ENCODE results near the gene ERCC6L. TPM values are rescaled to one million over a fixed set of nuclear protein-coding genes. Genes with fewer than 3 reads are reported as not detected.
A peak's percentile ranks its signal among the peaks of the same experiment; 100 is the strongest.
"Not testable (repeated sequence)": the region's sequence is repeated elsewhere in the genome, so short reads cannot be mapped to it uniquely, and the experiment has no call there.

The ERCC6L gene
- total RNA-seq, 2 experiments from 2014 or later: 10.5 to 10.8 TPM

GRCh38 chrX:72240976-72241375 lies 2.1 kb upstream of the ERCC6L start:
- POLR2A ChIA-PET: no interaction called here
- Mint-ChIP-seq H3K4me1 (ENCODE audit: low read depth) (peaks cover 13% of the 10 kb centered on the region), H3K36me3 (no peaks in the 10 kb centered on the region), H3K27me3 (no peaks in the 10 kb centered on the region), H3K4me3 (no peak overlapping the region), H3K27ac (no peak overlapping the region), H3K9me3 (no peaks in the 10 kb centered on the region)
- intact Hi-C loops (cut with micrococcal nuclease): no loop called here
- CTCF ChIA-PET: interaction anchor here (0.5 kb wide), 1 partner anchor 35 kb away, joined by 3 read pairs; no protein-coding TSS in a partner anchor
- DNase-seq: no peak

GRCh38 chrX:72238183-72238582 lies 644 bp downstream of the ERCC6L start:
- H3K9me3 Mint-ChIP-seq: no peaks in the 10 kb centered on the region
- H3K27me3 Mint-ChIP-seq: no peaks in the 10 kb centered on the region
- H3K4me3 Mint-ChIP-seq: peak overlapping the region; percentile 79
- intact Hi-C loops (cut with micrococcal nuclease): loop anchor here (2.0 kb wide), 2 partner anchors 39 to 57 kb away; partner anchors contain the start of genes PIN4 and RPS4X
- DNase-seq: no peak
- ChIA-PET CTCF (interaction anchor here (0.8 to 1.2 kb wide), 3 partner anchors 9 to 39 kb away, joined by 3 to 5 read pairs (median 4); partner anchors contain the start of gene RPS4X), POLR2A (interaction anchor here (1.2 kb wide), 1 partner anchor 39 kb away, joined by 9 read pairs; the partner anchor contains the start of gene RPS4X)
- H3K36me3 Mint-ChIP-seq: peaks cover 2% of the 10 kb centered on the region
- H3K27ac Mint-ChIP-seq: no peak overlapping the region
- peaks cover 9% of the 10 kb centered on the region for H3K4me1 Mint-ChIP-seq (ENCODE audit: low read depth)

- DNase-seq: no peak
- peaks cover 9% of the 10 kb centered on the region for H3K4me1 Mint-ChIP-seq (ENCODE audit: low read depth)
- peaks cover 2% of the 10 kb centered on the region for H3K36me3 Mint-ChIP-seq
- no peaks in the 10 kb centered on the region for H3K9me3 Mint-ChIP-seq
- intact Hi-C loops (cut with micrococcal nuclease): no loop called here
- CTCF ChIA-PET: interaction anchor here (0.5 kb wide), 1 partner anchor 110 kb away, joined by 3 read pairs; no protein-coding TSS in a partner anchor
- H3K27ac Mint-ChIP-seq: no peak overlapping the region
- no peaks in the 10 kb centered on the region for H3K27me3 Mint-ChIP-seq
- POLR2A ChIA-PET: no interaction called here
- H3K4me3 Mint-ChIP-seq: no peak overlapping the region
Measured at GRCh38 chrX:72236841-72237240, 2.0 kb downstream of the ERCC6L start.

- Mint-ChIP-seq H3K4me3 (no peak overlapping the region), H3K27ac (no peak overlapping the region), H3K9me3 (no peaks in the 10 kb centered on the region), H3K4me1 (ENCODE audit: low read depth) (no peaks in the 10 kb centered on the region), H3K36me3 (no peaks in the 10 kb centered on the region), H3K27me3 (no peaks in the 10 kb centered on the region)
- intact Hi-C loops (cut with micrococcal nuclease): no loop called here
- CTCF ChIA-PET: no interaction called here
- POLR2A ChIA-PET: no interaction called here
- DNase-seq: no peak
Measured at GRCh38 chrX:72230290-72230689, 8.5 kb downstream of the ERCC6L start.

GRCh38 chrX:72220375-72220774 lies 18.5 kb downstream of the ERCC6L start:
- H3K36me3 Mint-ChIP-seq; CTCF ChIA-PET; H3K27me3 Mint-ChIP-seq; H3K4me1 Mint-ChIP-seq (ENCODE audit: low read depth); DNase-seq; intact Hi-C loops (cut with micrococcal nuclease); H3K9me3 Mint-ChIP-seq; H3K27ac Mint-ChIP-seq; H3K4me3 Mint-ChIP-seq; POLR2A ChIA-PET: not testable (repeated sequence)

GRCh38 chrX:72216973-72217372 lies 21.9 kb downstream of the ERCC6L start:
- intact Hi-C loops (cut with micrococcal nuclease): no loop called here
- H3K4me1 Mint-ChIP-seq (ENCODE audit: low read depth): no peaks in the 10 kb centered on the region
- H3K9me3 Mint-ChIP-seq: no peaks in the 10 kb centered on the region
- H3K27me3 Mint-ChIP-seq: no peaks in the 10 kb centered on the region
- DNase-seq: no peak
- ChIA-PET POLR2A (no interaction called here), CTCF (no interaction called here)
- H3K36me3 Mint-ChIP-seq: no peaks in the 10 kb centered on the region
- H3K4me3 Mint-ChIP-seq: no peak overlapping the region
- H3K27ac Mint-ChIP-seq: no peak overlapping the region

GRCh38 chrX:72208126-72208800 lies 30.6 kb downstream of the ERCC6L start:
- ChIA-PET POLR2A (no interaction called here), CTCF (interaction anchor here (0.9 kb wide), 1 partner anchor 26 kb away, joined by 3 read pairs; the partner anchor contains the start of gene PIN4)
- Mint-ChIP-seq H3K36me3 (peaks cover 16% of the 10 kb centered on the region), H3K27me3 (no peaks in the 10 kb centered on the region), H3K27ac (no peak overlapping the region), H3K9me3 (no peaks in the 10 kb centered on the region), H3K4me3 (no peak overlapping the region), H3K4me1 (ENCODE audit: low read depth) (no peaks in the 10 kb centered on the region)
- intact Hi-C loops (cut with micrococcal nuclease): no loop called here
- DNase-seq: no peak

- no peak overlapping the region for H3K4me3 Mint-ChIP-seq
- no peak for DNase-seq
- CTCF ChIA-PET: no interaction called here
- peaks cover 16% of the 10 kb centered on the region for H3K36me3 Mint-ChIP-seq
- intact Hi-C loops (cut with micrococcal nuclease): no loop called here
- no peak overlapping the region for H3K27ac Mint-ChIP-seq
- POLR2A ChIA-PET: no interaction called here
- no peaks in the 10 kb centered on the region for H3K27me3 Mint-ChIP-seq
- H3K4me1 Mint-ChIP-seq (ENCODE audit: low read depth): no peaks in the 10 kb centered on the region
- H3K9me3 Mint-ChIP-seq: no peaks in the 10 kb centered on the region
Measured at GRCh38 chrX:72207366-72207765, 31.5 kb downstream of the ERCC6L start.

GRCh38 chrX:72205706-72206105 lies 33.1 kb downstream of the ERCC6L start:
- Mint-ChIP-seq H3K27me3 (no peaks in the 10 kb centered on the region), H3K9me3 (no peaks in the 10 kb centered on the region), H3K4me3 (no peak overlapping the region), H3K36me3 (peaks cover 16% of the 10 kb centered on the region), H3K4me1 (ENCODE audit: low read depth) (no peaks in the 10 kb centered on the region), H3K27ac (no peak overlapping the region)
- POLR2A ChIA-PET: no interaction called here
- intact Hi-C loops (cut with micrococcal nuclease): no loop called here
- CTCF ChIA-PET: no interaction called here
- no peak for DNase-seq

GRCh38 chrX:72203421-72203820 lies 35.4 kb downstream of the ERCC6L start:
- ChIA-PET CTCF (no interaction called here), POLR2A (no interaction called here)
- no peaks in the 10 kb centered on the region for H3K9me3 Mint-ChIP-seq
- H3K4me1 Mint-ChIP-seq (ENCODE audit: low read depth): no peaks in the 10 kb centered on the region
- no peak for DNase-seq
- H3K4me3 Mint-ChIP-seq: no peak overlapping the region
- H3K27ac Mint-ChIP-seq: no peak overlapping the region
- intact Hi-C loops (cut with micrococcal nuclease): no loop called here
- peaks cover 11% of the 10 kb centered on the region for H3K36me3 Mint-ChIP-seq
- H3K27me3 Mint-ChIP-seq: no peaks in the 10 kb centered on the region

GRCh38 chrX:72202792-72203401 lies 35.9 kb downstream of the ERCC6L start:
- H3K27ac Mint-ChIP-seq: no peak overlapping the region
- intact Hi-C loops (cut with micrococcal nuclease): no loop called here
- peaks cover 11% of the 10 kb centered on the region for H3K36me3 Mint-ChIP-seq
- H3K27me3 Mint-ChIP-seq: no peaks in the 10 kb centered on the region
- ChIA-PET POLR2A (no interaction called here), CTCF (interaction anchor here (0.8 kb wide), 1 partner anchor 43 kb away, joined by 4 read pairs; no protein-coding TSS in a partner anchor)
- no peak overlapping the region for H3K4me3 Mint-ChIP-seq
- no peaks in the 10 kb centered on the region for H3K9me3 Mint-ChIP-seq
- DNase-seq: no peak
- no peaks in the 10 kb centered on the region for H3K4me1 Mint-ChIP-seq (ENCODE audit: low read depth)

GRCh38 chrX:72201836-72202536 lies 36.8 kb downstream of the ERCC6L start:
- Mint-ChIP-seq H3K4me3 (no peak overlapping the region), H3K27me3 (no peaks in the 10 kb centered on the region), H3K36me3 (peaks cover 13% of the 10 kb centered on the region), H3K9me3 (no peaks in the 10 kb centered on the region), H3K4me1 (ENCODE audit: low read depth) (no peaks in the 10 kb centered on the region), H3K27ac (no peak overlapping the region)
- intact Hi-C loops (cut with micrococcal nuclease): no loop called here
- CTCF ChIA-PET: interaction anchor here (0.8 kb wide), 1 partner anchor 44 kb away, joined by 4 read pairs; no protein-coding TSS in a partner anchor
- POLR2A ChIA-PET: no interaction called here
- no peak for DNase-seq

All from activated CD4-positive, alpha-beta memory T cell treated with anti-CD3 and anti-CD28 coated beads for 36 hours (primary cell).